IMR-90 (cell line): ENCODE data around the gene SULT1C4. TPM values are rescaled to one million over a fixed set of nuclear protein-coding genes. Genes with fewer than 3 reads are reported as not detected.

ENCODE experiments used
- ATAC-seq: fragments of 200-7000 bp; cut with Tn5 transposase; 2 replicates; pipeline ENCODE4 v1.9.1; 2020; ENCODE audit warnings: low read depth, mild to moderate bottlenecking, moderate library complexity
- BruUV-seq: library from RNA; stranded (reverse); fragments of 400-500 nt; replicated peaks from 2 replicates; lab custom pipeline; 2021; lab: Mats Ljungman, UMichigan
- CTCF ChIA-PET: fragments of 300-600 bp; formaldehyde crosslinking; extraction: SDS; loops from one replicate; lab custom pipeline; 2021; ENCODE audit warnings: antibody characterized with exemption; lab: Yijun Ruan, JAX
- POLR2A ChIA-PET: fragments of 300-600 bp; sonication (Branson Sonifier 250); formaldehyde crosslinking; loops from one replicate; lab custom pipeline; 2022; ENCODE audit warnings: antibody characterized with exemption; ENCODE audit not compliant: unreplicated experiment; lab: Charles Lee
- DNase-seq: peaks from one replicate; pipeline ENCODE4 v3.0.0; 2013
- H2AFZ ChIP-seq: replicated peaks from 2 replicates; pipeline ENCODE3; 2013; ENCODE audit warnings: low read length, mild to moderate bottlenecking; ENCODE audit not compliant: poor library complexity
- H2AK5ac ChIP-seq: 2 replicates; pipeline ENCODE4 v1.6.1; 2013; ENCODE audit warnings: low read depth, low read length, inconsistent platforms
- H2AK9ac ChIP-seq: replicated peaks from 2 replicates; pipeline ENCODE3; 2013; ENCODE audit warnings: mild to moderate bottlenecking, low read depth, low read length, moderate library complexity; ENCODE audit not compliant: poor library complexity
- H2BK120ac ChIP-seq: 2 replicates; pipeline ENCODE4 v1.6.1; 2013; ENCODE audit warnings: low read depth, low read length, inconsistent platforms
- H2BK15ac ChIP-seq: 3 replicates; pipeline ENCODE4 v1.6.1; 2013; ENCODE audit warnings: low read depth, low read length, inconsistent platforms
- H2BK20ac ChIP-seq: 2 replicates; pipeline ENCODE4 v1.6.1; 2013; ENCODE audit warnings: low read depth, mild to moderate bottlenecking, inconsistent platforms, low read length, moderate library complexity
- H2BK5ac ChIP-seq: 2 replicates; pipeline ENCODE4 v1.6.1; 2013; ENCODE audit warnings: mild to moderate bottlenecking, low read depth, low read length, inconsistent platforms; ENCODE audit not compliant: poor library complexity, severe bottlenecking
- H3K14ac ChIP-seq: replicated peaks from 2 replicates; pipeline ENCODE4 v1.6.1; 2013; ENCODE audit warnings: low read depth, low read length, inconsistent platforms
- H3K18ac ChIP-seq: 2 replicates; pipeline ENCODE4 v1.6.1; 2013; ENCODE audit warnings: low read depth, low read length, control low read depth
- H3K23ac ChIP-seq: 2 replicates; pipeline ENCODE4 v1.6.1; 2013; ENCODE audit warnings: low read depth, low read length, inconsistent platforms
- H3K27ac ChIP-seq: 2 replicates; pipeline ENCODE4 v1.5.1; 2013; ENCODE audit warnings: mild to moderate bottlenecking, control low read depth, low read length; ENCODE audit not compliant: insufficient read depth
- H3K27me3 ChIP-seq: 2 replicates; pipeline ENCODE4 v1.6.1; 2013; ENCODE audit warnings: low read length; ENCODE audit not compliant: control insufficient read depth, insufficient read depth
- H3K36me3 ChIP-seq: 2 replicates; pipeline ENCODE4 v1.6.1; 2013; ENCODE audit warnings: low read length, mixed read lengths; ENCODE audit not compliant: control insufficient read depth, insufficient read depth
- H3K4ac ChIP-seq: 2 replicates; pipeline ENCODE4 v1.6.1; 2013; ENCODE audit warnings: low read depth, low read length, inconsistent platforms
- H3K4me1 ChIP-seq: 2 replicates; pipeline ENCODE4 v1.6.1; 2013; ENCODE audit warnings: low read length, mixed read lengths; ENCODE audit not compliant: control insufficient read depth, insufficient read depth
- H3K4me2 ChIP-seq: 2 replicates; pipeline ENCODE4 v1.6.1; 2013; ENCODE audit warnings: low read depth, mild to moderate bottlenecking, control low read depth, low read length, moderate library complexity
- H3K4me3 ChIP-seq: 2 replicates; pipeline ENCODE4 v1.5.1; 2013; ENCODE audit warnings: low read depth, mild to moderate bottlenecking, control low read depth, low read length, moderate library complexity; ENCODE audit not compliant: insufficient read depth
- H3K56ac ChIP-seq: 2 replicates; pipeline ENCODE4 v1.6.1; 2013; ENCODE audit warnings: low read length, inconsistent platforms; ENCODE audit not compliant: insufficient read depth; ENCODE audit errors: extremely low read depth
- H3K79me1 ChIP-seq, 2 experiments: 2 replicates each; pipeline ENCODE4 v1.6.1; 2013; ENCODE audit warnings: low read length in 2 of 2, inconsistent platforms in 1 of 2, low read depth in 1 of 2
- H3K9ac ChIP-seq: 2 replicates; pipeline ENCODE4 v1.6.1; 2013; ENCODE audit warnings: low read depth, low read length, control low read depth
- H3K9me1 ChIP-seq: 2 replicates; pipeline ENCODE4 v1.6.1; 2013; ENCODE audit warnings: low read length, inconsistent platforms; ENCODE audit not compliant: insufficient read depth
- H3K9me3 ChIP-seq: 2 replicates; pipeline ENCODE4 v1.6.1; 2013; ENCODE audit warnings: low read length; ENCODE audit not compliant: control insufficient read depth, insufficient read depth
- H4K20me1 ChIP-seq: 2 replicates; pipeline ENCODE4 v1.6.1; 2013; ENCODE audit warnings: low read length, inconsistent platforms; ENCODE audit not compliant: insufficient read depth
- H4K5ac ChIP-seq: 2 replicates; pipeline ENCODE4 v1.6.1; 2013; ENCODE audit warnings: mild to moderate bottlenecking, low read depth, low read length, control low read depth
- H4K8ac ChIP-seq, 2 experiments: 2 replicates each; pipeline ENCODE4 v1.6.1; 2013; ENCODE audit warnings: low read depth in 2 of 2, low read length in 2 of 2, control low read depth in 1 of 2, inconsistent platforms in 1 of 2
- H4K91ac ChIP-seq: 2 replicates; pipeline ENCODE4 v1.6.1; 2013; ENCODE audit warnings: low read depth, low read length, inconsistent platforms; ENCODE audit not compliant: insufficient read depth
- BHLHE40 ChIP-seq: fragments of 150-350 bp; IDR thresholded peaks from 2 replicates; pipeline ENCODE4 v1.6.1; 2016; ENCODE audit warnings: mild to moderate bottlenecking, low read depth, low read length
- CEBPB ChIP-seq: IDR thresholded peaks from 2 replicates; pipeline ENCODE4 v1.6.1; 2012; ENCODE audit warnings: low read depth, low read length, improper control_type of control experiment
- CHD1 ChIP-seq: IDR thresholded peaks from 2 replicates; pipeline ENCODE4 v1.6.1; 2012; ENCODE audit warnings: low read depth, low read length, improper control_type of control experiment
- CTCF ChIP-seq: conservative IDR thresholded peaks from 2 replicates; pipeline ENCODE4 v1.5.1; 2012; ENCODE audit warnings: mild to moderate bottlenecking, low read depth, low read length, improper control_type of control experiment
- FOS ChIP-seq: fragments of 150-350 bp; IDR thresholded peaks from 2 replicates; pipeline ENCODE4 v1.6.1; 2016; ENCODE audit warnings: low read depth, low read length
- MAZ ChIP-seq: IDR thresholded peaks from 2 replicates; pipeline ENCODE4 v1.6.1; 2012; ENCODE audit warnings: low read depth, mild to moderate bottlenecking, low read length, improper control_type of control experiment, moderate library complexity, borderline replicate concordance
- NFE2L2 ChIP-seq: fragments of 150-350 bp; IDR thresholded peaks from 2 replicates; pipeline ENCODE4 v1.6.1; 2016; ENCODE audit warnings: low read depth, mild to moderate bottlenecking, low read length
- RAD21 ChIP-seq: IDR thresholded peaks from 2 replicates; pipeline ENCODE4 v1.6.1; 2012; ENCODE audit warnings: low read length, improper control_type of control experiment
- RFX5 ChIP-seq: IDR thresholded peaks from 2 replicates; pipeline ENCODE4 v1.8.0; 2012; ENCODE audit warnings: low read depth, mild to moderate bottlenecking, low read length, moderate library complexity
- SMC3 ChIP-seq: fragments of 150-350 bp; IDR thresholded peaks from 2 replicates; pipeline ENCODE4 v1.6.1; 2016; ENCODE audit warnings: low read depth, mild to moderate bottlenecking, antibody characterized with exemption, low read length, moderate library complexity
- USF2 ChIP-seq: fragments of 150-350 bp; IDR thresholded peaks from 2 replicates; pipeline ENCODE4 v1.6.1; 2017; ENCODE audit warnings: mild to moderate bottlenecking, antibody characterized with exemption, low read length, low read depth
- WGBS, 2 experiments: methylation state at CpG; one replicate each; pipeline versions ENCODE4 v1.1.5 to v1.1.7; 2013; ENCODE audit warnings: missing lambda C conversion rate in 2 of 2; ENCODE audit not compliant: insufficient read length in 1 of 2; ENCODE audit errors: extremely low coverage in 2 of 2; 5-methylcytosine and 5-hydroxymethylcytosine counted together
- dilution Hi-C: fragments of 300-500 bp; cut with HindIII; formaldehyde crosslinking; loops from one replicate; pipeline ENCODE4 v1.14.3; 2018; ENCODE audit warnings: low sequenced_read_pairs; ENCODE audit not compliant: unreplicated experiment
- in situ Hi-C: fragments of 300-500 bp; cut with MboI; formaldehyde crosslinking; loops from 3 replicates; pipeline ENCODE4 v1.14.3; 2019; ENCODE audit warnings: low sequenced_read_pairs, inconsistent platforms, mixed read lengths
- intact Hi-C: fragments of 100-400 bp; cut with micrococcal nuclease; formaldehyde crosslinking; loops from 2 replicates; pipeline ENCODE4 v1.10.0; 2022
- polyA plus RNA-seq, 3 experiments: library from polyadenylated mRNA; depleted of rRNA; stranded (reverse); fragments of >200 nt; gene quantifications; 2 replicates each; pipeline ENCODE4 v1.2.3, GENCODE V29; 2012; ENCODE audit warnings: low replicate concordance in 1 of 3
- total RNA-seq: library from RNA; depleted of rRNA; stranded (reverse); fragments of >200 nt; gene quantifications from 2 replicates; pipeline ENCODE4 v1.2.3, GENCODE V29; 2012

SULT1C4 gene
- total and polyA plus RNA-seq, 2 of the 4 experiments (the other 2 are of a cell fraction) = 0.36 to 0.50 TPM

GRCh38 chr2:108414256-108414876 lies 36.6 kb downstream of the SULT1C4 start:
- peak overlapping the region; percentile 59 for H2BK120ac ChIP-seq
- H3K23ac ChIP-seq = no peak overlapping the region
- peak overlapping the region; percentile 70; the same call in 1 of the 2 replicates for H2BK20ac ChIP-seq
- no peaks in the 10 kb centered on the region for H3K27me3 ChIP-seq
- ATAC-seq = no peak
- H3K9me1 ChIP-seq = peaks cover 18% of the 10 kb centered on the region
- H3K36me3 ChIP-seq = no peaks in the 10 kb centered on the region
- no peak overlapping the region for H3K56ac ChIP-seq
- ChIA-PET POLR2A (no interaction called here), CTCF (no interaction called here)
- dilution Hi-C loops = no loop called here
- peak overlapping the region; percentile 4; the same call in 1 of the 2 replicates for H4K91ac ChIP-seq
- no peak for TF ChIP-seq CTCF
- TF ChIP-seq SMC3 = no peak
- no peak for TF ChIP-seq BHLHE40
- TF ChIP-seq CEBPB = no peak
- no peak for TF ChIP-seq MAZ
- TF ChIP-seq FOS = no peak
- TF ChIP-seq RFX5 = no peak
- TF ChIP-seq USF2 = no peak
- TF ChIP-seq RAD21 = no peak
- no peak for TF ChIP-seq CHD1
- no peak for TF ChIP-seq NFE2L2
- H3K4me2 ChIP-seq = no peak overlapping the region
- H2AK5ac ChIP-seq = peak overlapping the region; percentile 71
- no TSS peak for BruUV-seq
- H3K18ac ChIP-seq = no peak overlapping the region
- no peak overlapping the region for H2AFZ ChIP-seq
- peaks cover 0 to 8% of the 10 kb centered on the region in 2 experiments; a peak in 1 of 4 replicates for H3K79me1 ChIP-seq
- 100% methylated on average over 2 of the region's 3 CpGs; no CpG with 5 or more reads in 1 of the 2 experiments for WGBS, 2 experiments
- H3K4me3 ChIP-seq = no peak overlapping the region
- intact Hi-C loops = loop anchor here (5.0 kb wide), 1 partner anchor 33 kb away; the partner anchor contains the start of gene GCC2
- no peaks in the 10 kb centered on the region for H4K20me1 ChIP-seq
- 0 out of 2 replicates have a peak overlapping the region, but pooled peaks have one; percentile 17 for H3K14ac ChIP-seq
- H3K4me1 ChIP-seq = peaks cover 8% of the 10 kb centered on the region
- H3K9me3 ChIP-seq = no peaks in the 10 kb centered on the region
- 0 out of 4 replicates have a peak overlapping the region, but pooled peaks of 1 of the 2 experiments have one; percentile 89 for H4K8ac ChIP-seq
- no peak overlapping the region for H3K27ac ChIP-seq
- peak overlapping the region; percentile 63; the same call in 1 of the 2 replicates for H3K4ac ChIP-seq
- DNase-seq = peak; percentile 6
- no peak overlapping the region for H4K5ac ChIP-seq
- no peak overlapping the region for H2AK9ac ChIP-seq
- no peak overlapping the region for H2BK5ac ChIP-seq
- in situ Hi-C loops = no loop called here
- peak overlapping the region; percentile 71; the same call in 2 of the 3 replicates for H2BK15ac ChIP-seq
- H3K9ac ChIP-seq = no peak overlapping the region
